ENCODE measurements around the gene CENPP. TPM values are rescaled to one million over a fixed set of nuclear protein-coding genes. Genes with fewer than 3 reads are reported as not detected.
"Not testable (repeated sequence)": the region's sequence is repeated elsewhere in the genome, so short reads cannot be mapped to it uniquely, and the experiment has no call there.

Gene CENPP
- total RNA-seq, 1 donor from 2014 or later, result 6.0 TPM

DNA sequence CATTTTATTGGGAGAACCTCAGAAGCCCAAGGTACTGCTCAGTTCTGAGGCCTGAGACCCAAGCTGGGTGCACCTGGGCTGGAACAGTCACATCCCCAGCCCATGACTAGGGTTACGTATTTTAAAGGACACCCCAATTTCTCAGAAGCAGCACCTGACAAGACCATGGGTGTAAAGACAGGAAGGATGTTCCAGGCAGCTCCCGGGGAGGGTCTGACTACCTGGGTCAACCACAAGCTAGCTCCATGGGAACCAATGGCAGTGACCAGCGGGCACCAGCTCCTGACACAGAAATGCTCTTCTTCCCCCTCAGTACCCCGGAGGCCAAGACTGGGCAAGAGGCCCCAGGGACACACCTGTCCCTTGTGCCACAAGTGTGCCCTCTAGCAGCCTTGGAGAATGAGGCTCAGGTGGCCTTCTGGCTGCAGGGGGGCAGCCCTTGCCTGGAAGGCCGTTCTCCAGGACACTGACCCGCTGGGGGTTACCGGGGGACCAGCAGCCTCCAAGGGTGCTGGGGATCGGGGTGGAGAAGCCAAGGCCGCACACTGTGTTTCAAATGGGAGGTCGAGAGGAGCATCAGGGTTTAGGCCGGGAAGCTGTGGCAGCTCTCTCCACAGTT, 291.6 kb downstream of the CENPP start:
- DNase-seq, result no peak

DNA sequence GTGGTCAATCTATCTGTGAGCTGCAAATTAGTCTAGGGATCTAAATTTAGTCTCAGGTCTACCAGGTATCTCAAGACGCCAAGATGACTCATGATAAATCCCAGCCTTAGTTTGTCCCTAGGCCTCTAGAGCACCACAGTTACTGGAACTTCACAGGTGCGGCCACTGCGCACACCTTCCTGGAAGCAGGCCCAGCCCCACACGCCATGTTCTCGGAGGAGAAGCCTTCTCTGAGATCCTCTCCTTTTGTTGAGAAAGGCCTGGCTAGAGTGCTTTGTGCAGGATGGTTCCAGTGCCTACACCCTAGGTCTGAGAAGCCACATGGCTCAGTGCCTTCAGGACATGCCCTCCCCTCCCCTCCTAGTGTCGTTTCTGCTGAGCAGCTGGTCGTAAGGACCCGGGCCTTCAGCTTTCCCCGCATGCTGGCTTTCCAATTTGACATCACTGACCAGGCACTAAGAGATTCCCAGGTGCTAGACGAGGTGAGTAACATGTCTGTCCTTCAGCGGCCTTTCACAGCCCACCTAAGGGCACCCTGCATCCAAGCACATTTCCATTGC, 292.3 kb downstream of the CENPP start:
- DNase-seq, result no peak

GRCh38 chr9:92618633-92619225, 293.0 kb downstream of the CENPP start:
- no peak for DNase-seq

DNA sequence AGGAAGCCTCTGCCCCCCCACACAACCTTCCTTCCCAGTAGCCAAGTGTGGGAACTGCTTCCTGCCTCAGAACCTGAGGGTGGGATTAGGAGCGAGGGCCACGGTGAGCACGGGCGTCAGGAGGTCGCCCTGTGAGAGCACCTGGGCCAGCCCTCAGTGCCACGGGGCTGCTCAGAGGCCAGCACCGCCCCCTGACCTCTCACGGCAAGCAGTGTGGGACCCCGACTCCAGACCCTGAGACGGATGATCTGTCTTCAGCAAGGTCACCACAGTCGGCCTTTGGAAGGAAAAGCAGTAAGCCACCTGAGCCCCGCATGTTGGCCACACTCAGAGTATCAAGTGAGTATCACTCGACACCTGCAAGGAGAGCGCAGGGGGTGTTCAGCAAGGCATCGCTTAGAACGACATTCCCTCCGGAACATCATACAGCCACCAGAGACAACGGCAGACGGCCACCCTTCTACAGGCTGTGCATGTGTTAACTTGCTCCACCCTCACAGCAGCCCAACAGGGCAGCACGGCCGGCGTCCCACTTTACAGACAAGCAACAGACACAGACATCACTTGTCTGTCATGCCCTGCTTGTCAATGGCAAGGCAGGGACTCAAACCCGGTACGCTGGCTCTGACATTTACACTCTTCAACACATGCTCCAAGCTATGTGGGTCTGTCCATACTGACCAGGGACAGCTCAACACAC, 294.0 kb downstream of the CENPP start:
- DNase-seq, result no peak

- DNase-seq, result no peak
These were observed 295.1 kb downstream of the CENPP start for GRCh38 chr9:92620845-92621244.

GRCh38 chr9:92623936-92624335, 298.2 kb downstream of the CENPP start:
- not testable (repeated sequence) for DNase-seq

DNA sequence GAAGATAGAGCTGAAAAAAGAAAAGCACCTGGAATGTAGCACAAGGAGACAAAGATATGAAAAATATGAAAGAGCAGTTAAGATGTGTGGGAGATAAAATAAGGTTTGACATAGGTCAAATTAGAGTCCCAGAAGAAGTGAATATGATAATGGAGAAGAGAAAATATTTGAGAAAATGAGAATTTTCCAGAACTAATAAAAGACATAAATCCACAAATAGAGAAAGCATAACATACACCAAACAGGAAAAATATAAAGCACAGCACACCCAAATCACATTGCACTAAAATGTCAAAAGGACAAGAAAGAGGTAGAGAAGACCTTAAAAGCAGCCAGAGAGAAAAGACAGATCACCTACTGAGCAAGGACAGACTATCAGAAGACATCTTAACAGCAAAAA, 300.7 kb downstream of the CENPP start:
- DNase-seq, result no peak

GRCh38 chr9:92627651-92628050, 301.9 kb downstream of the CENPP start:
- DNase-seq, result no peak

GRCh38 chr9:92631452-92632343, 305.9 kb downstream of the CENPP start:
- no peak for DNase-seq

DNA sequence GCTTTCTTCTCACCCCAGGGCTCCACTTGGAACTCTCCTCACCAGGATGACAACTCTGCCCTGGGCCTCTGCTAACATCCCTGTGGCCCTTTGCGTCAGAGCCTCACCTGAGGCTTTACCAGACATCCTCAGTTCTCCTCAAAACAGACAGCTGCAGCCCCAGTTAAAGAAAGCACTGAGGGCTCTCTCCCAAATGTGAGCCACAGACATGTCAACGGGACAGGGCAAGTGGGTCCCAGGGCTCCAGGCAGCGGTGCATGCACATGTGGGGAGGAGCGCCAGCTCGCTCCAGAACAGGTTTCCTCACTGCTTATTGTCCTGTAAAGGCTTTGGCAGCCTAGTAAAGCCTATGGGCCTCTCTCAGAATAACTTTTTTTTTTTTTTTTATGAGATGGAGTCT, 306.9 kb downstream of the CENPP start:
- DNase-seq, result no peak

DNA sequence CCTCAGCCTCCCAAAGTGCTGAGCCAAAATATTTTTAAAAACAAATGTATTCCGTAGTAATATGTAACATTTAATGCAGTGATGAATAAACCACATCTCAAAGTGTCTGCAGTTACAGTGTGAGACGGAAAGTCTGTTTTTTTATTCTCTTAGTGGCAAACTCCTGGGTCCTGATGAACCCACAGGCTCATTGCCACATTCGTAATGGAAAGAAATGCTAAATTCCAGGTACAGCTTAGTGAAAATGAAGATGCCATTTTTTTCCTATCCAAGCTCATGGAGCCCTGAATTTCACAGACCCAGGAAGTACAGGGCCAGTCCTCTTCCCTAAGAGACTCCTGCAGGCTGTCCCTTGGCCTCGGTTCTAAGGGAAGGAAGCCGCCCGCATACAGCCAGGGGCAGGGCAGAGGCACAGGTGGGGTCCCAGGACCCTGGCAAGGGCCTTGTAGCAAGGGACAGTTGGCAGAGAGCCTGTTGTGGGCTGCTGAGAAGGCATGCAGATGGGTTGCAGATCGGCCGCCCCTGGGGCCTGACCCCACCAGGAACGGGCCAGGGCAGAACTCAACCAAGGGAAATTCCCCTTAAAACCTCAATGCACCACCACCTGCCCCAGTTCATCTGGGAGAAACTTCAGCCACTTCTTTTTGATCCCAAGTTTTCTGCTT, 308.0 kb downstream of the CENPP start:
- no peak for DNase-seq

DNA sequence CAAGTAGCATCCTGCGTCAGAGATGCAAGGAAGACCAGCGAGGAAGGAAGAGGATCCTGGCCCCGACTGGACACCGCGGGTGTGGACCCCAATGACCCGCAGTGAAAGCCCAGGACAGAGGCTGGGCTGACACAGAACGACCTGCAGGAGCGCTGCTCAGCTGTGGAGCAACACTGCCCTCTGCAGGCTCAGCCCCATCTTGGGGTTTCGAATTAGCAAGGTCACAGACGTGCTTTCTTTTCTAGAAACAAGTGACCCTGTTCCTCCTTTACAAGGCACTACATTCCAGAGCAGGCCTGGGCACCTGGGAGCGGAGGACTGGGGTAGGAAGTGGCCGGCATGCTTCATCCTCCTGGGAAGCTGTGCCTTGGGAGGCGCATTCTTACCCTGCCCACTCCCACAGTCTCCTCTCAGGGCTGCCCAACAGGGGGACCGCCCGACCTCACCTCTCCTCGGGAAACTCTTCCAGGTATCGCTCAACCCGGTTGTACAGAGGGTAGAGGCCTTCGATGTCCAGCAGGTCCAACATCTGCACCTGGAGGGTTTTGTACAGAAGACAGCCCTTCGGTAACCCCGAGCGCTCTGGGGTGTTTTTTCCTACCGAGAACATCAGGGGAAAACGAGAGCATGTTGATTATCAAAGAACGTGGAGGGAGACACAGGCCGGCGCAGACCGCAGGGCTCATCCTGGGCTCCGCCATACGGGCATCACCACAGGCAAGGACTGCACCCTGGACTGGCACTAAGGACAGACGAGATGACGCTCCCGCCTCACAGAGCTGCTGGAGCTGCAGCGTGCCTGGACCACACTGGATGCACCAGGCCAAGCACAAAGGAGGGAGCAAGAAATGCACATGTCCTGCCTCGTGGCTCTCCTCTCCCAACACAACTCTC, 309.2 kb downstream of the CENPP start:
- peak; percentile 61 for DNase-seq

GRCh38 chr9:92635760-92636159, 310.0 kb downstream of the CENPP start:
- no peak for DNase-seq

DNA sequence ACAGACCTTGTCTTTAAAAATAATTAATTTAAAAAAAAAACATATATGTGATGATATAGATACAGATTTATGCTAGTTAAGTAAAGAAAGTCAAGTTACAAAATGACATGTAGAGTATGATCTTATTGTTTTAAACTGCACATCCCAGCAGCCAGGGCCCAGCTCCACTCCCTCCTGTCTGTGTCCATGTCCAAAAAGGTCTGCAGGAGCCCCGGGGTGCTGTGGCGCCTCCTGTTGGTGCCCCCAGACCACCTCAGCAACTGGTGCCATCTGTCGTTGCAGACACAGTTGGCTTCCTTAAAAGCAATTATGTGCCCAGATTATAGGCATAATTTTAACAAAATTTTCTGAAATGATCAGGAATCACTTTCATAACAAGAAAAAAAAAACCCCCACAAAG, 310.9 kb downstream of the CENPP start:
- DNase-seq, result no peak

DNA sequence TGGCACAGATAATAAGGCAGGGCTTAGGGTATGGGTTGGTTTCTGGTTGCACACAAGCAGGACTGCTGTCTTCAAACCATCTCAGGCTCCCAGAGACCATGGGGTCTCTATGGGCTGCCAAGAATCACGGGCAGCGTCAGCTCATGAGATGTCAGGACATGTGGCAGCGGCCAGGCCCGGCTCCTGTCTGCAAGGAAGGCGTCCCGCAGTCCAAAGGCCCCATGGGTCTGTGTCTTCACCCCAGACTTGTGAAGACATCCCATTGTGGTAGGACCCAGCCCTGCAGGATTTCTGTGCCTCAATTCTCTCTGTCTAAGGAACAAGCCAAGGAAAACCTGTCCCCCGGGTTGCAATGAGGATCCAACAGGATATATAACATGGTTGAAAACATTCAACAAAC, 311.6 kb downstream of the CENPP start:
- no peak for DNase-seq

DNA sequence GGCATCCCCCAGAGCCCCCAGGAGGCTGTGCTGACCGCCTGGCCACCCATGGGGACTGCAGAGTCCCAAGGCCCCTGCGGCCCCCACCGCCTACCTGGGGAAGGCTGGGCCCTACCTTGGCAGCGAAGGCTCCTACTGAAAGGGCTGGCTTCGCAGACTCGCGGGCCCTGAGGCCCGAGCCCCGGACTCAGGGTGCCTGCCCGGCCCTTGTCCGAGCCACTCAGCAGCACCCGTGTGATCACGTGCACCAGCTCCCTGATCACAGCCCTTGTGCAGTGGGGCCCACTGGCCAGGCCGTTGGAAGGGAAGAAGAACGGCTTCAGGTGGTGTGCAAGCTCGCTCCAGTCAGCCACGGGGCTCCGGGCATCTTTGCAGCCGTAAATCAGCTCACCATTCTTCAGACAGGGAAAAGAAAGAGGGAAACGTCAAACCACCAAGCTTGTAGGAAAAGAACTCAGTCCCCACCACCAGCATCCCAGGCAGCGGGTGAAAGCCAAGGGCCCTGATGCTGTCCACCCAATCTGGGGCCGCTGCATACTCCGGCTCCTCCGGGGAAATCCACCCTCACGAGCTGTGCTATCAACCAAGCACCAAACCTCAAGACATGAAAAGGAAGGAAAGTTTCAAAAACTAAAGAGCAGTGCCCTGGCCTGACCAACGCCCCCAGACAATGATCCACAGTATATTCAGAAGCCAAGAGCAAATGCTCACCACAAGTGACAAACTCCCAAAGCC, 312.3 kb downstream of the CENPP start:
- DNase-seq, result no peak

DNA sequence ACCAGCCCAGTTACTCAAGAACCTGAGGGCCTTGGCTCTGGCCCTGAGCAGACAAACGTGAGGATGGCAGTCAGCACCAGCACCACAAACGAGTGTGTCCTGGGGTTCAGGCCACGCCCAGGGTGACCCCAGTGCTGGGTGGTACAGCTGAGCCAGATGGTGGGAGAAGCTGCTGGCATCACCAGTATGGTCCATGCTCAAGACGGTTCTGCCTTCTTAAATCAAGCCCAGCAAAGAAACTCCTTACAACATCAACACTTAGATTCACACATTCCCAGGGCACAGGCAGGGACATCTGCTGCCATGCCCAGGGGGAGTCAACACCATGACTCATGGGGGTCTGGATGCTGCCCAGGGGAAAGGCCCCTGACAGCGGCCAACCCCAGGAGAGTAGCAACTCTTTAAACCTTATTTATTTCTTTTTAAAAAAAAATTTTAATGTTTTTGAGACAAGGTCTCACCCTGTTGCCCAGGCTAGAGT, 312.9 kb downstream of the CENPP start:
- DNase-seq, result no peak

GRCh38 chr9:92639124-92639523, 313.4 kb downstream of the CENPP start:
- no peak for DNase-seq

GRCh38 chr9:92639791-92640271, 314.1 kb downstream of the CENPP start:
- no peak for DNase-seq

Data from skin of body (tissue), 2 donors.